Stimulated activated CD4-positive, alpha-beta T cell treated with anti-CD3 and anti-CD28 coated beads, Interleukin-12 subunit alpha, Interleukin-12 subunit beta, amount 100 ng/mL, for 48 hours (primary cell): ENCODE results near the gene ARMH3.
A peak's percentile ranks its signal among the peaks of the same experiment; 100 is the strongest.

Experiments
- DNase-seq, 3 donors: peaks; one replicate each; pipeline ENCODE4 v3.0.0-alpha.2; 2020; ENCODE audit warnings: low read depth in 2 of 3, low spot score in 1 of 3

ARMH3 gene

GRCh38 chr10:101858723-101859500, 197.1 kb downstream of the ARMH3 start:
- no peak for DNase-seq

GRCh38 chr10:101857802-101858476, 198.0 kb downstream of the ARMH3 start:
- no peak for DNase-seq

GRCh38 chr10:101856626-101857025, 199.3 kb downstream of the ARMH3 start:
- no peak for DNase-seq

GRCh38 chr10:101851411-101852116, 204.4 kb downstream of the ARMH3 start:
- DNase-seq = no peak

GRCh38 chr10:101850749-101851148, 205.2 kb downstream of the ARMH3 start:
- no peak for DNase-seq

GRCh38 chr10:101848894-101849351, 207.1 kb downstream of the ARMH3 start:
- no peak for DNase-seq

GRCh38 chr10:101848408-101848807, 207.6 kb downstream of the ARMH3 start:
- no peak for DNase-seq

- no peak for DNase-seq
Measured at GRCh38 chr10:101845893-101846292, 210.1 kb downstream of the ARMH3 start.

GRCh38 chr10:101843032-101844021, 212.6 kb downstream of the ARMH3 start, which contains the start of gene KCNIP2:
TSS of gene KCNIP2 (minus strand) at chr10:101843800. CDS start at chr10:101843568, 232 bp downstream.
- peak in 1 of 3 donors; percentile 38 for DNase-seq

GRCh38 chr10:101841826-101842225, 214.1 kb downstream of the ARMH3 start:
- no peak for DNase-seq

GRCh38 chr10:101840741-101841453, 215.1 kb downstream of the ARMH3 start:
- DNase-seq = peak; percentile 67 to 78 (median 72)

GRCh38 chr10:101840102-101840684, 215.8 kb downstream of the ARMH3 start:
- DNase-seq = no peak

- peak in 2 of 3 donors; percentile 25 to 57 for DNase-seq
Measured at GRCh38 chr10:101839416-101840063, 216.4 kb downstream of the ARMH3 start.

GRCh38 chr10:101839002-101839401, 217.0 kb downstream of the ARMH3 start:
- DNase-seq = no peak

- DNase-seq = no peak
Measured at GRCh38 chr10:101838416-101838970, 217.5 kb downstream of the ARMH3 start.

- DNase-seq = no peak
Measured at GRCh38 chr10:101837748-101838147, 218.2 kb downstream of the ARMH3 start.

- no peak for DNase-seq
Measured at GRCh38 chr10:101835362-101835761, 220.6 kb downstream of the ARMH3 start.

GRCh38 chr10:101834341-101834740, 221.6 kb downstream of the ARMH3 start:
- DNase-seq = no peak

- DNase-seq = no peak
Measured at GRCh38 chr10:101833466-101833865, 222.5 kb downstream of the ARMH3 start.
